GM12892 (cell line): ENCODE results near the gene GNPTAB.

Experiments used
- POLR2A ChIP-seq: IDR thresholded peaks from 2 replicates; pipeline ENCODE4 v1.6.1; 2011; ENCODE audit warnings: low read depth, low read length, control low read depth
- POLR2AphosphoS5 ChIP-seq: IDR thresholded peaks from 2 replicates; pipeline ENCODE4 v1.6.1; 2011; ENCODE audit warnings: low read depth, low read length, control low read depth
- TAF1 ChIP-seq: IDR thresholded peaks from 2 replicates; pipeline ENCODE4 v1.6.1; 2011; ENCODE audit warnings: low read depth, mild to moderate bottlenecking, control low read depth, low read length, borderline replicate concordance

DNA sequence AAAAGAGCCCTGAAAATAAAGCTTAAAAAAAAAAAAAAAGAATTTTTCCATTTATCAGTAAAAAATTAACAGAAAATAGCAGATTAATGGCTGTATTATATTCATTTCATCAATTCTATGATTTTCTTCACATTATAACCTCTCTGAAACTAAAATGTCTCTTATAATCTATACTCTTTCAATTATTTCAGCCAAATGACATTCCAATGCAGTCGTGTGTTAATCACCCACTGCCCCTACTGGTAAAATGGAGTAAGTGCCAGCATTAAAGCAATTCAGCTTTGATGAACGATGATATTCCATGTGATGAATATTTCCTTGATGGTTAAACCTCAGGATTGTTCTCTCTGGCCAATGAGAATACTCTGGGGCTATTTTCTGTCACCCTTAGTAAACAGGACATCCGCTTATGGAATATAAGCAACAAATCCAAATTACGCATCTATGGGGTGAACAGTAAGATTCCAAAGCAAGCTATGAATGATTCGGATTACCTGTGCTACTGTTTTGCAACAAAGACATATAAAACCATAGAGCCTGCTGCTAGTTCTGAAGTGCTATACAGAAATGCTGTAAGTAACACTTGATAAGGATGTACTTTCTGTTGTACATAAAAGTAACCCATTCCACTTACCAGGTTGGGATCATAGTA, 71.2 kb downstream of the GNPTAB start:
- TF ChIP-seq POLR2AphosphoS5 (no peak), POLR2A (no peak), TAF1 (no peak)
